Neural progenitor cell (in vitro differentiated cells): ENCODE results near the gene VPS45. TPM values are rescaled to one million over a fixed set of nuclear protein-coding genes. Genes with fewer than 3 reads are reported as not detected.

Source experiments
- DNase-seq: peaks from one replicate; pipeline ENCODE4 v3.0.0-alpha.2; 2016; ENCODE audit warnings: low spot score
- H2AFZ ChIP-seq: fragments of 200-600 bp; sonication (generic); replicated peaks from 2 replicates; pipeline ENCODE4 v1.6.1; 2016; ENCODE audit warnings: antibody characterized with exemption
- H3F3A ChIP-seq: fragments of 200-600 bp; sonication (generic); 2 replicates; pipeline ENCODE4 v1.6.1; 2016; ENCODE audit warnings: antibody characterized with exemption, low read depth
- H3K27ac ChIP-seq: fragments of 200-600 bp; sonication (generic); 2 replicates; pipeline ENCODE4 v1.5.1; 2016; ENCODE audit warnings: mild to moderate bottlenecking
- H3K27me3 ChIP-seq: fragments of 200-600 bp; sonication (generic); 2 replicates; pipeline ENCODE4 v1.6.1; 2016; ENCODE audit warnings: mild to moderate bottlenecking, moderate library complexity
- H3K36me3 ChIP-seq: fragments of 200-600 bp; sonication (generic); 2 replicates; pipeline ENCODE4 v1.5.1; 2016
- H3K4me1 ChIP-seq: fragments of 200-600 bp; sonication (generic); 2 replicates; pipeline ENCODE4 v1.6.1; 2016; ENCODE audit warnings: mixed run types
- H3K4me2 ChIP-seq: fragments of 200-600 bp; sonication (generic); 2 replicates; pipeline ENCODE4 v1.6.1; 2016
- H3K4me3 ChIP-seq: fragments of 200-600 bp; sonication (generic); 2 replicates; pipeline ENCODE4 v1.5.1; 2016
- H3K79me2 ChIP-seq: fragments of 200-600 bp; sonication (generic); 2 replicates; pipeline ENCODE4 v1.6.1; 2016; ENCODE audit warnings: low read depth
- H3K9ac ChIP-seq: fragments of 200-600 bp; sonication (generic); 2 replicates; pipeline ENCODE4 v1.6.1; 2016
- H3K9me3 ChIP-seq: fragments of 200-600 bp; sonication (generic); 2 replicates; pipeline ENCODE4 v1.5.1; 2016; ENCODE audit warnings: low read depth
- H4K20me1 ChIP-seq: fragments of 200-600 bp; sonication (generic); 2 replicates; pipeline ENCODE4 v1.6.1; 2016; ENCODE audit warnings: low read depth
- H3K27ac Mint-ChIP-seq: 3 replicates; pipeline ENCODE4 v1.8.0; 2021; ENCODE audit warnings: mixed read lengths
- H3K27me3 Mint-ChIP-seq: 2 replicates; pipeline ENCODE4 v1.8.0; 2022; ENCODE audit warnings: low read depth, mild to moderate bottlenecking, inconsistent platforms, moderate library complexity, mixed read lengths; ENCODE audit not compliant: insufficient read depth
- H3K36me3 Mint-ChIP-seq: 3 replicates; pipeline ENCODE4 v1.8.0; 2021; ENCODE audit warnings: mixed read lengths
- H3K4me1 Mint-ChIP-seq: 3 replicates; pipeline ENCODE4 v1.8.0; 2021; ENCODE audit warnings: mixed read lengths
- H3K4me3 Mint-ChIP-seq: 3 replicates; pipeline ENCODE4 v1.8.0; 2021; ENCODE audit warnings: mild to moderate bottlenecking, moderate library complexity, mixed read lengths
- H3K9me3 Mint-ChIP-seq: 3 replicates; pipeline ENCODE4 v1.8.0; 2020; ENCODE audit warnings: mixed read lengths
- CTCF ChIP-seq: fragments of 200-600 bp; sonication (generic); IDR thresholded peaks from 2 replicates; pipeline ENCODE4 v1.5.1; 2017; ENCODE audit warnings: antibody characterized with exemption, mild to moderate bottlenecking
- EZH2 ChIP-seq: fragments of 200-600 bp; sonication (generic); IDR thresholded peaks from 2 replicates; pipeline ENCODE4 v1.6.1; 2017; ENCODE audit warnings: antibody characterized with exemption, mild to moderate bottlenecking, moderate library complexity
- EZH2phosphoT487 ChIP-seq: fragments of 200-600 bp; sonication (generic); IDR thresholded peaks from 2 replicates; pipeline ENCODE4 v1.6.1; 2017; ENCODE audit warnings: antibody characterized with exemption
- total RNA-seq: library from RNA; depleted of rRNA; stranded (reverse); fragments of >200 nt; gene quantifications from 2 replicates; pipeline ENCODE4 v1.2.3, GENCODE V29; 2015; ENCODE audit warnings: low replicate concordance

VPS45 gene
- total RNA-seq, 1 donor from 2014 or later, result 68.7 TPM

GRCh38 chr1:150115121-150115520 is 47.5 kb downstream of the VPS45 start:
- Histone ChIP-seq H3K27ac (no peak overlapping the region), H3K4me3 (no peak overlapping the region), H3K9me3 (peaks cover 4% of the 10 kb centered on the region), H2AFZ (no peak overlapping the region), H4K20me1 (no peaks in the 10 kb centered on the region), H3K79me2 (no peaks in the 10 kb centered on the region), H3K27me3 (no peaks in the 10 kb centered on the region), H3K36me3 (peaks cover 4% of the 10 kb centered on the region), H3K4me1 (no peaks in the 10 kb centered on the region), H3F3A (no peaks in the 10 kb centered on the region), H3K9ac (no peak overlapping the region), H3K4me2 (no peak overlapping the region)
- TF ChIP-seq CTCF (no peak), EZH2 (no peak), EZH2phosphoT487 (no peak)
- peaks cover 29% of the 10 kb centered on the region for H3K36me3 Mint-ChIP-seq
- no peak overlapping the region for H3K4me3 Mint-ChIP-seq
- H3K9me3 Mint-ChIP-seq, result peaks cover 22% of the 10 kb centered on the region
- no peak for DNase-seq
- H3K27me3 Mint-ChIP-seq, result no peaks in the 10 kb centered on the region
- H3K27ac Mint-ChIP-seq, result no peak overlapping the region
- H3K4me1 Mint-ChIP-seq, result no peaks in the 10 kb centered on the region

- H3K9me3 ChIP-seq, result peaks cover 4% of the 10 kb centered on the region
- no peak overlapping the region for H3K4me2 ChIP-seq
- no peaks in the 10 kb centered on the region for H3K4me1 Mint-ChIP-seq
- TF ChIP-seq EZH2phosphoT487 (no peak), CTCF (no peak), EZH2 (no peak)
- peaks cover 4% of the 10 kb centered on the region for H3K36me3 ChIP-seq
- H3F3A ChIP-seq, result no peaks in the 10 kb centered on the region
- H3K4me3 ChIP-seq, result no peak overlapping the region
- no peak overlapping the region for H3K27ac ChIP-seq
- no peak for DNase-seq
- no peak overlapping the region for H3K9ac ChIP-seq
- no peak overlapping the region for H2AFZ ChIP-seq
- peaks cover 19% of the 10 kb centered on the region for H3K9me3 Mint-ChIP-seq
- H3K36me3 Mint-ChIP-seq, result peaks cover 15% of the 10 kb centered on the region
- no peaks in the 10 kb centered on the region for H3K27me3 ChIP-seq
- no peaks in the 10 kb centered on the region for H3K27me3 Mint-ChIP-seq
- no peak overlapping the region for H3K27ac Mint-ChIP-seq
- H4K20me1 ChIP-seq, result no peaks in the 10 kb centered on the region
- H3K4me3 Mint-ChIP-seq, result no peak overlapping the region
- H3K79me2 ChIP-seq, result no peaks in the 10 kb centered on the region
- no peaks in the 10 kb centered on the region for H3K4me1 ChIP-seq
These were observed 51.1 kb downstream of the VPS45 start for GRCh38 chr1:150118716-150119115.

GRCh38 chr1:150121236-150121862 is 53.8 kb downstream of the VPS45 start:
- H3K9ac ChIP-seq, result no peak overlapping the region
- no peaks in the 10 kb centered on the region for H3K4me1 ChIP-seq

More at GRCh38 chr1:150121236-150121862, 53.8 kb downstream of the VPS45 start:
- Mint-ChIP-seq H3K9me3 (no peaks in the 10 kb centered on the region), H3K4me3 (no peak overlapping the region), H3K27me3 (no peaks in the 10 kb centered on the region), H3K4me1 (no peaks in the 10 kb centered on the region), H3K36me3 (peaks cover 3% of the 10 kb centered on the region), H3K27ac (no peak overlapping the region)
- TF ChIP-seq CTCF (no peak), EZH2phosphoT487 (no peak), EZH2 (no peak)
- H3K27ac ChIP-seq, result no peak overlapping the region
- no peak overlapping the region for H3K4me2 ChIP-seq
- no peak for DNase-seq
- H3K27me3 ChIP-seq, result no peaks in the 10 kb centered on the region
- H3F3A ChIP-seq, result no peaks in the 10 kb centered on the region
- no peaks in the 10 kb centered on the region for H3K9me3 ChIP-seq
- H4K20me1 ChIP-seq, result no peaks in the 10 kb centered on the region
- H3K4me3 ChIP-seq, result no peak overlapping the region
- no peaks in the 10 kb centered on the region for H3K79me2 ChIP-seq
- no peaks in the 10 kb centered on the region for H3K36me3 ChIP-seq
- no peak overlapping the region for H2AFZ ChIP-seq
